Immature natural killer cell (primary cell): ENCODE results near the gene ANO10. TPM values are rescaled to one million over a fixed set of nuclear protein-coding genes. Genes with fewer than 3 reads are reported as not detected.

Experiments
- DNase-seq, 3 donors: peaks; one replicate each; pipeline ENCODE4 v3.0.0; 2022; ENCODE audit warnings: mixed read lengths in 1 of 3
- H3K27ac Mint-ChIP-seq, 6 donors: one replicate each; pipeline ENCODE4 v1.8.0; 2020; ENCODE audit warnings: mixed read lengths in 6 of 6, mild to moderate bottlenecking in 5 of 6, inconsistent platforms in 4 of 6, moderate library complexity in 3 of 6
- H3K27me3 Mint-ChIP-seq, 3 donors: one replicate each; pipeline ENCODE4 v1.8.0; 2020 to 2021; ENCODE audit warnings: low read depth in 3 of 3, mild to moderate bottlenecking in 3 of 3, mixed read lengths in 3 of 3, moderate library complexity in 3 of 3, inconsistent platforms in 1 of 3
- H3K36me3 Mint-ChIP-seq, 3 donors: one replicate each; pipeline ENCODE4 v1.8.0; 2020; ENCODE audit warnings: mixed read lengths in 3 of 3, inconsistent platforms in 2 of 3, mild to moderate bottlenecking in 2 of 3
- H3K4me1 Mint-ChIP-seq, 2 donors: one replicate each; pipeline ENCODE4 v1.8.0; 2020; ENCODE audit warnings: inconsistent platforms in 2 of 2, mild to moderate bottlenecking in 2 of 2, mixed read lengths in 2 of 2, moderate library complexity in 1 of 2
- H3K4me3 Mint-ChIP-seq, 5 donors: one replicate each; pipeline ENCODE4 v1.8.0; 2020; ENCODE audit warnings: mild to moderate bottlenecking in 5 of 5, mixed read lengths in 5 of 5, inconsistent platforms in 3 of 5, moderate library complexity in 3 of 5
- H3K9me3 Mint-ChIP-seq, 6 donors: one replicate each; pipeline ENCODE4 v1.8.0; 2020; ENCODE audit warnings: mild to moderate bottlenecking in 6 of 6, mixed read lengths in 6 of 6, inconsistent platforms in 4 of 6, moderate library complexity in 3 of 6
- polyA plus RNA-seq, 3 donors: library from polyadenylated mRNA; unstranded; fragments of 300-500 nt; fragmentation: Illumina TruSeq; gene quantifications; one replicate each; pipeline ENCODE4 v1.2.3, GENCODE V29; 2021

The ANO10 gene
- polyA plus RNA-seq, 3 donors from 2014 or later, result 8.7 to 9.9 (median 8.8) TPM

GRCh38 chr3:43641306-43642114, 19.7 kb upstream of the ANO10 start:
- Mint-ChIP-seq H3K4me1 (no peaks in the 10 kb centered on the region), H3K9me3 (no peaks in the 10 kb centered on the region), H3K36me3 (no peaks in the 10 kb centered on the region), H3K27ac (no peak overlapping the region), H3K27me3 (peaks cover 0 to 9% (median 8%) of the 10 kb centered on the region in 3 donors), H3K4me3 (no peak overlapping the region)
- no peak for DNase-seq

DNA sequence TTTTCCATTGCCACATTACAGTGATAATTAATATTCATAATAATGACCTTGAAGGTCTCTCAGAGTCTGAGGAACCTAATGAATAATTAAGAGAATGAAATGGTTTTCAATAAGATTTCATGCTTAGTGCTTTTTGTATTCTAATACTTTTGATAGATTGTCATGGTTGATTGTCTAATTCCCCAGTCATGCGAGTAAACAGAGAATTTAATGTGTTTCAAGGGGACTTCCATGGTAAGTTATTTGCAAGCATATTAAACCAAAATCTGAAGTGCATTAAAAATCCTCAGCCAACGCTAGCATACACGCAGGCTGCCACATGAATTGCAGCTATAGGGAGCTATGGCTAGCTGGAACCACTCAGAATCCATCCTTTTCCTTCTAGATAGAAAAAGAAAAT, 18.9 kb upstream of the ANO10 start:
- no peaks in the 10 kb centered on the region for H3K4me1 Mint-ChIP-seq
- H3K9me3 Mint-ChIP-seq, result no peaks in the 10 kb centered on the region
- H3K27ac Mint-ChIP-seq, result no peak overlapping the region
- DNase-seq, result no peak
- no peak overlapping the region for H3K4me3 Mint-ChIP-seq
- H3K27me3 Mint-ChIP-seq, result peaks cover 0 to 9% (median 8%) of the 10 kb centered on the region in 3 donors
- H3K36me3 Mint-ChIP-seq, result no peaks in the 10 kb centered on the region

DNA sequence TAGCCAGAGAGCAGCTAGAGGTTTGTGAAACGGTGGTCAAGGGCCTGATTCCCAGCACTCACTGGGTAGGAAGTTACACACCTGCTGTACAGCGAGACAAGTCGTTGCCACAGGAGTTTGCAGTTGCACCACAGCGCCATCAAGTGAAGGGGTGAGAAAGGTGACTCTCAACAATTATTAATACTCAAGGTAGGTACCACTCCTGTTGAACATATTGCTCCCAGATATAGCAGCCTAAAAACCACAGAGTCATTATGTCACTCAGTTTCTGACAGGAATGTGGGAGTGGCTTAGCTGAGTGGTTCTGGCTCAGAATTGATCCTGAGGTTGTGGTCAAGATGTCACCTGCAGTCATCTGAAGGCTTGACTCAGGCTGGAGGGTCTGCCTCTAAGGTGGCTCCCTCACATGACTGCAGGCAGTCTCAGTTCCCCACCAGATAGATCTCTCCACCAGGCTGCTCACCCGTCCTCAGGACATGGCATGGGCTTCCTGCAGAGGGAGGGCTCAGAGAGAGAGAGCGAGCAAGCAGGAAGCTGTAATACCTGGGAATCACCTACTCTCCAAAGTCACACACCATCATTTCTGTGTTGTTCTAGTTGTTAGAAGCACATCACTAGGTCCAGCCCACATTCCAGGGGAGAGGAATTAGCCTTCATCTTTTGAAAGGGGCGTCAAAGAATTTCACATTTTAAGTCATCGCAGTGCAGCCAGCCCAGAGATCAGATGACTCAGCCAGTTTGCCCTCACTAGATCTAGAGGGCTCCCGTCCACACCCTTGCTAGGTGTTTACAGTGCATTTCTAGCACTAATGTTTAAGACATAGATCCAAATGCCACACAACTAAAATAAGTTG, 17.0 kb upstream of the ANO10 start:
- H3K4me1 Mint-ChIP-seq, result no peaks in the 10 kb centered on the region
- peak; percentile 17 to 32 (median 25) for DNase-seq
- no peaks in the 10 kb centered on the region for H3K9me3 Mint-ChIP-seq
- peaks cover 0 to 8% (median 7%) of the 10 kb centered on the region in 3 donors for H3K27me3 Mint-ChIP-seq
- H3K27ac Mint-ChIP-seq, result no peak overlapping the region
- H3K4me3 Mint-ChIP-seq, result no peak overlapping the region
- H3K36me3 Mint-ChIP-seq, result no peaks in the 10 kb centered on the region

DNA sequence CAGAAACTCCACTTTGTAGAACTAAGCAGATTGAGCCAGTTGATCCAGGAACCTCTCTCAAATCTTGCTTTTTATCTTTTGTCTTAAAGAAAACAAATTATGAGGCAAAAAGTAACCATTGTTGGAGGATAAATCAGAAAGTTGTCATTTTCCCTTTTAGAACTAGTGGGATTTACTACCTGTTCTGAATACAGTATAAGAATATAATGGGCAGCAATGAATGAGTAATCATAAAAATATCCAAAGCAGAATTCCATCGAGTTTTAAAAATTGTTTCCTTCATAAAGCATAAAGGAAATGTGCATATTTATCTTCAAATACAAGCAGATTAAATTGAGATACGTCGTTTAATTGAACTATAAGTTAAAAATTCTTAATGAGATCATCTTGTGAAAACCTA, 15.9 kb upstream of the ANO10 start:
- Mint-ChIP-seq H3K4me3 (no peak overlapping the region), H3K27me3 (peaks cover 0 to 8% (median 7%) of the 10 kb centered on the region in 3 donors), H3K36me3 (no peaks in the 10 kb centered on the region), H3K27ac (no peak overlapping the region), H3K4me1 (no peaks in the 10 kb centered on the region), H3K9me3 (no peaks in the 10 kb centered on the region)
- DNase-seq, result no peak

GRCh38 chr3:43632986-43633385, 11.2 kb upstream of the ANO10 start:
- Mint-ChIP-seq H3K9me3 (peaks cover 0 to 5% (median 0%) of the 10 kb centered on the region in 6 donors), H3K27me3 (peaks cover 1 to 23% (median 7%) of the 10 kb centered on the region in 3 donors), H3K27ac (no peak overlapping the region), H3K4me3 (no peak overlapping the region), H3K36me3 (no peaks in the 10 kb centered on the region), H3K4me1 (no peaks in the 10 kb centered on the region)
- DNase-seq, result no peak

DNA sequence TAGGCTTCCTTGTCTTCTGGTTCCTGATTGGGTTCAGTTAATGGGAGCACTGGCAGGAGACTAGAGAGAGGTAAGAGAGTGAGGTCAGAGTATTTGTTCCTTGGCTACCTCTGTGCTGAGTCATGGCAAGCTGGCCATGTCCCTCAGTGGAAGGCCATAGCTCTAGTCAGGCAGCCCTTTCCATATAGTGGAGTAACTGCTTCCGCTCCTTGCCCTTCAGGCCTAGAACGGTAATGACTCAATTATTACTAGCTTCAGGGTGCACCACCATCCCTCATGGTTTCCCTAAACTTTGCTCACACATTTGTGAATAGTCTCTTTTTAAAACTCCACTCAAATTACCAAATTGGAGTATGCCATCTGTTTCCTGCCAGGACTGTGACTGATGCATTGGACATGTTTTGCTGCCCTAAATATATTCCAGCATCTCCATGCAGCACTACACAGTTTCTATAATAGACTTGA, 10.5 kb upstream of the ANO10 start:
- Mint-ChIP-seq H3K4me3 (no peak overlapping the region), H3K27me3 (peaks cover 1 to 23% (median 7%) of the 10 kb centered on the region in 3 donors), H3K27ac (no peak overlapping the region), H3K4me1 (peaks cover 0 to 4% of the 10 kb centered on the region in 2 donors), H3K9me3 (peaks cover 0 to 5% (median 0%) of the 10 kb centered on the region in 6 donors), H3K36me3 (no peaks in the 10 kb centered on the region)
- no peak for DNase-seq

DNA sequence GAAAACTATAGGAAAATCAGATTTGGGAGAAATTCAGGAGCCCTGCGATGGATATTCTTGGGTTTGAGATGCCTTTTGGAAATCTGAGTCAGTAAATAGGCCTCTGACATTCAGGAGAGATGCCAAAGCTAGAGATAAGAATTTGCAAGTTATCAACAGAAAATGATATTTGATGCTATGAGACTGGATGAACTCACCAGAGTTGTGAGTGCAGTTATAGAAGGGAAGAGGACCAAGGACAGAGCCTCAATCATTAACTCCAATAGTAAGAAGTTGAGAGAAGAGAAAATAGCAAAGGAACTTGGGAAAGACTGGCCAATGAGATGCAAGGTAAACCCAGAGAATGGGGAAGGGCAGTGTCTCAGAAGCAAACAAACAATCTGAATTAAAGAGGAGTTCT, 7.9 kb upstream of the ANO10 start:
- no peak for DNase-seq
- Mint-ChIP-seq H3K4me3 (no peak overlapping the region), H3K4me1 (peaks cover 0 to 12% of the 10 kb centered on the region in 2 donors), H3K27me3 (peaks cover 1 to 22% (median 7%) of the 10 kb centered on the region in 3 donors), H3K36me3 (no peaks in the 10 kb centered on the region), H3K27ac (no peak overlapping the region), H3K9me3 (peaks cover 0 to 5% (median 0%) of the 10 kb centered on the region in 6 donors)

DNA sequence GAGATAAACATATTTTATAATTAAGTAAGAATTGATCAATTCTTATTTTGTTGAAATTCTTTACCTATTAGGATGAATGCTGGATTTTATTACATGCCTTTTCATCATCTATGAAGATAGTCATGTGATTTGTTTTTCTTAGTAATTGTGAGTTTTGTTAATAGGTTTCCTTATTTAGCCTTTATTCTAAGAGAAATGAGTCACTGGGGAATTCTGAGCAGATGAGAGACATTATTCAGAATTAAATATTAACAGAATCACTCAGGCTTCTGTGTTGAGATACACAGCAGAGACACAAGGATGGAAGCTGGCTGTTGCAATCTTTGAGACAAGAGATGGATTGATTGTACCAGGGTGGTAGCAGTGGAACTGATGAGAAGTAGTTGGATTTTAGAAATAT, 7.4 kb upstream of the ANO10 start:
- no peak overlapping the region for H3K27ac Mint-ChIP-seq
- peaks cover 0 to 12% of the 10 kb centered on the region in 2 donors for H3K4me1 Mint-ChIP-seq
- H3K36me3 Mint-ChIP-seq, result no peaks in the 10 kb centered on the region
- H3K4me3 Mint-ChIP-seq, result no peak overlapping the region
- H3K9me3 Mint-ChIP-seq, result peaks cover 0 to 5% (median 0%) of the 10 kb centered on the region in 6 donors
- no peak for DNase-seq
- peaks cover 1 to 21% (median 7%) of the 10 kb centered on the region in 3 donors for H3K27me3 Mint-ChIP-seq

DNA sequence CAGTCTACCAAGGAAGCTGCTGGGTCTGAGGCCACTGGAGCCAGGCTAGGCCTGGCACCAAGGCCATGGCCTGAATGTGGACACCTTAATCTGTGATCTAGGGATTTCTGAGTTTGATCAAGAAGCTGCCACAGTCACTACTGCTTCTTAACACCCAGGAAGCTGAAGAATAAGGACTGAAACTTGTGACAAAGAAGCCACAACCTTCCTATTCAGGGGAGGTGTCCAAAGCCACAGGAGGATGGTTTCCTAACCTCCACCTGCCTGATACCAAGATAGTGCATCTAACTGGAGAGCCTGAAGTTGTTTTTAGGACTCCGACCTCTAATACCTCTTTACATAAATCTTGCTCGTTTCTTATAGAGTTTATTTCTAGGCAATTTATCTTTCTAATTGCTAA, 5.5 kb upstream of the ANO10 start:
- Mint-ChIP-seq H3K27me3 (peaks cover 1 to 22% (median 13%) of the 10 kb centered on the region in 3 donors), H3K4me1 (peaks cover 4 to 25% of the 10 kb centered on the region in 2 donors), H3K4me3 (no peak overlapping the region), H3K9me3 (peaks cover 0 to 5% (median 0%) of the 10 kb centered on the region in 6 donors), H3K36me3 (no peaks in the 10 kb centered on the region), H3K27ac (no peak overlapping the region)
- DNase-seq, result peak in 1 of 3 donors; percentile 7

DNA sequence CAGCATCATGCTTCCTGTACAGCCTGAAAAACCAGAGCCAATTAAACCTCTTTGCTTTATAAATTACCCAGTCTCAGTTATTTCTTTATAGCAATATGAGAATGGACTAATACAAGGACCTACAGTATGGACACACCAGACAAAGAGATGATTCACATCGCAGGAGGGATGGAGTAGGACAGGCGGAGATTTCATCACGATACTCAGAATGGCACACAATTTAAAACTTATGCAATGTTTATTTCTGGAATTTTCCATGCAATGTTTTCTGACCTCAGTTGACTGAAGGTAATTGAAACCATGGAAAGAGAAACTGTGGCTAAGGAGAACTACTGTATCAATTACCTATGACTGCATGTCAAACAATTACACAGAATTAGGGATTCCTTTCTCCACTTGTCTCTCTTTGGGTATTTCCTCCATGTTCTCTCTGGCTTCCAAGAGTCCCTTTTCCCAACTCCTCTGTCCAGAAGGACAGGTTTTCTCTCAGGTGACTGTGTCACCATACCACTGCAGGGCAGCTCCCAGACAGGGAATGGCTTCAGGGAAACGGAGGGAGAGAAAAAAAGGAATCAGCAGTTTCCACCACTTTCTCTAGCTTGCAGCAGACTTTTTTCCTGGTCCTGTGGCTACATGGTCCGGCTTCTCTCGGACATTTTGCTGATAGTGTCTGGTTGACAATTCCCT, 3.0 kb upstream of the ANO10 start:
- H3K9me3 Mint-ChIP-seq, result peaks cover 0 to 5% (median 0%) of the 10 kb centered on the region in 6 donors
- H3K4me1 Mint-ChIP-seq, result peaks cover 15 to 39% of the 10 kb centered on the region in 2 donors
- no peak overlapping the region for H3K4me3 Mint-ChIP-seq
- no peak for DNase-seq
- peaks cover 0 to 23% (median 19%) of the 10 kb centered on the region in 3 donors for H3K27me3 Mint-ChIP-seq
- no peak overlapping the region for H3K27ac Mint-ChIP-seq
- no peaks in the 10 kb centered on the region for H3K36me3 Mint-ChIP-seq

DNA sequence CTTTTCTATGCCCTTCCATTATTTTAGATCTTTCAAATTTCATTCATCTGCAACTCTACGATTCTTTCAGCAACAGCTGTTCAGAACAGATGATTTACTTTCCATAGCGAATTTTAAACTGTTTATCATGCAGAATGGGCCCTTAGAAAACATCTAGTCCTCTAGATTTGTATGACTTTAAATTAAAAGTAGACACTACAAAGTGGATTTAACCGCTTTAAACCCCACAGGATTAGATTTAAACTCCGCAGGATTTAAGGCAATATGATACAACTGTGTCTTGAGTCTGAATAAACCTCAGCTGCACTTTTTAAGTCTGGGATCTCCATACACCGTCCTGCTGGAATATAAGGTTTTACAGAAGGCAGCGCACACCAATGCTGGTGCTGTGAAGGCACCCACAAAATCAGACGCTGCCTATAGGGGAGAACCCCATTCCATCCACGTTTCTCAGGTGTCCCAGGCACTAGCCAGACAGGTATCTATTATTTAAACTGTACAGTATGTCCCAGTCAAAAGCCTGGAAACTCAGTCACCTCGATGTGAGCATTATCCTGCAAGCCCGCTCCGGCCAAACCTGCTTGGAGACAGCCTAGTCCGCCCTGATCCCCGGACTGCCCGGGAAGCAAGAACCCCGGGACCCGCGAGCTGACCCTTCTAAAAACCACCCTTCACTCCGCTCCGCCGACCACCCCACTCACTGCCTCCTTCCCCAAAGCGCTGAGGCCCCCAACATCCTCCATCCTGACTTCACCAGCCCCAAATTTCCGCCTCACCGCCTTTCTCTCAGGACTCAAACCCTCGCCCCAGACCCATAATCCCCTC, 768 bp downstream of the ANO10 start:
- DNase-seq, result no peak
- Mint-ChIP-seq H3K4me1 (peaks cover 15 to 27% of the 10 kb centered on the region in 2 donors), H3K4me3 (peak overlapping the region; percentile 83 to 95 (median 87)), H3K27me3 (peaks cover 0 to 18% (median 8%) of the 10 kb centered on the region in 3 donors), H3K9me3 (no peaks in the 10 kb centered on the region), H3K27ac (peak overlapping the region in 4 of 6 donors; percentile 4 to 80 (median 76)), H3K36me3 (no peaks in the 10 kb centered on the region)

GRCh38 chr3:43619588-43619987, 2.2 kb downstream of the ANO10 start:
- Mint-ChIP-seq H3K27ac (no peak overlapping the region), H3K36me3 (no peaks in the 10 kb centered on the region), H3K27me3 (peaks cover 0 to 17% (median 8%) of the 10 kb centered on the region in 3 donors), H3K4me1 (peaks cover 15 to 27% of the 10 kb centered on the region in 2 donors), H3K9me3 (no peaks in the 10 kb centered on the region), H3K4me3 (no peak overlapping the region)
- DNase-seq, result no peak

GRCh38 chr3:43618142-43618541, 3.7 kb downstream of the ANO10 start:
- Mint-ChIP-seq H3K27me3 (peaks cover 0 to 17% (median 9%) of the 10 kb centered on the region in 3 donors), H3K4me1 (peaks cover 15 to 21% of the 10 kb centered on the region in 2 donors), H3K9me3 (no peaks in the 10 kb centered on the region), H3K27ac (no peak overlapping the region), H3K36me3 (no peaks in the 10 kb centered on the region), H3K4me3 (no peak overlapping the region)
- no peak for DNase-seq
